Body of pancreas (tissue), 4 donors: Measurements from ENCODE around the gene PIK3C2B. TPM values are rescaled to one million over a fixed set of nuclear protein-coding genes. Genes with fewer than 3 reads are reported as not detected.
"Not testable (repeated sequence)": the region's sequence is repeated elsewhere in the genome, so short reads cannot be mapped to it uniquely, and the experiment has no call there.

Source experiments
- ATAC-seq: fragments of 150-250 bp; one replicate; pipeline ENCODE4 v1.9.1; 2016
- DNase-seq, 4 donors: peaks; one replicate each; pipeline ENCODE4 v3.0.0-alpha.2; 2019
- H3K27ac ChIP-seq, 4 donors: fragments of 200-600 bp; sonication (generic); 1 replicate in 3 of 4; 2 replicates in 1 of 4; pipeline versions ENCODE4 v1.5.1 to v1.6.1; 2016 to 2019; ENCODE audit warnings: mild to moderate bottlenecking in 1 of 4, mixed read lengths in 1 of 4, moderate library complexity in 1 of 4
- H3K27me3 ChIP-seq, 2 donors: fragments of 200-600 bp; sonication (generic); one replicate each; pipeline ENCODE4 v1.6.0; 2016; ENCODE audit warnings: mild to moderate bottlenecking in 1 of 2
- H3K36me3 ChIP-seq, 2 donors: fragments of 200-600 bp; sonication (generic); replicated peaks in 1 of 2; 2 replicates each; pipeline ENCODE4 v1.5.1; 2016; ENCODE audit warnings: low read depth in 2 of 2; ENCODE audit not compliant: insufficient read depth in 1 of 2
- H3K4me1 ChIP-seq: fragments of 200-600 bp; sonication (generic); one replicate; pipeline ENCODE4 v1.6.0; 2016
- H3K4me3 ChIP-seq, 2 donors: fragments of 200-600 bp; sonication (generic); 1 replicate in 1 of 2; 2 replicates in 1 of 2; pipeline ENCODE4 v1.5.1; 2016 to 2019
- H3K9me3 ChIP-seq, 3 donors: fragments of 200-600 bp; sonication (generic); 1 replicate in 2 of 3; 2 replicates in 1 of 3; pipeline ENCODE4 v1.5.1; 2016
- POLR2A ChIP-seq, 3 donors: fragments of 450-650 bp; IDR thresholded peaks; one replicate each; pipeline ENCODE4 v1.6.1; 2016; ENCODE audit warnings: antibody characterized with exemption in 3 of 3, mild to moderate bottlenecking in 2 of 3
- WGBS, 2 donors: methylation state at CpG; one replicate each; pipeline ENCODE4 v1.1.5; 2017; 5-methylcytosine and 5-hydroxymethylcytosine counted together
- intact Hi-C: fragments of 100-400 bp; cut with DNase I; formaldehyde crosslinking; loops from one replicate; pipeline ENCODE4 v1.15.1; 2023
- total RNA-seq, 2 donors: library from RNA; depleted of rRNA; stranded (reverse); fragments of >200 nt; gene quantifications; one replicate each; pipeline ENCODE4 v1.1.0, GENCODE V29; 2016
- TF ChIP-seq, protein P1 (sequence below), 7 experiments: fragments of 450-650 bp in 4 of 7; fragments of 200-600 bp in 3 of 7; sonication (generic) in 3 of 7; IDR thresholded peaks; one replicate each; pipeline ENCODE4 v1.5.1; 2016 to 2019; ENCODE audit warnings: antibody characterized with exemption in 7 of 7

The PIK3C2B gene
- total RNA-seq, 2 donors from 2014 or later = 11.4 to 18.1 TPM

DNA sequence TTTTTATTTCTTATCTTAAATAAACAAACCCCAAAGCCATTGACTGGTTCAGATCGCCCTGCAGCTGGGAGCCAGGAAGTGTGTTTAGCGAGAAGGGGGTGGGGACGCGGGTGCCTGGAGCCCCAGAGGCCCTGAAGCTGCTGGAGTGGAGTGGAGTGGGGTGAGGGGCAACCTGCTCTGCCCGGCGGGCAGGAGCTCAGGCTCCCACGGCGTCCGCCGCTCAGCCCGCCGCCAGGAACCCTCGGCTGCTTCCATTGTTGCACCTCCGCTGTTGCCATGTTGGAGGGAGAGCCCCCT lies 673 bp downstream of the PIK3C2B start:
- 0% methylated on average over 1 to 12 of the region's 14 CpGs for WGBS, 2 donors
- H3K27ac ChIP-seq = peak overlapping the region; percentile 82 to 96 (median 94)
- H3K4me3 ChIP-seq = peak overlapping the region; percentile 57 to 74
- peaks cover 36% of the 10 kb centered on the region for H3K4me1 ChIP-seq
- H3K9me3 ChIP-seq = no peaks in the 10 kb centered on the region
- TF ChIP-seq POLR2A (IDR thresholded peaks at IDR 0.05) = peak in 2 of 3 donors; percentile 57 to 58
- TF ChIP-seq, protein P1, sequence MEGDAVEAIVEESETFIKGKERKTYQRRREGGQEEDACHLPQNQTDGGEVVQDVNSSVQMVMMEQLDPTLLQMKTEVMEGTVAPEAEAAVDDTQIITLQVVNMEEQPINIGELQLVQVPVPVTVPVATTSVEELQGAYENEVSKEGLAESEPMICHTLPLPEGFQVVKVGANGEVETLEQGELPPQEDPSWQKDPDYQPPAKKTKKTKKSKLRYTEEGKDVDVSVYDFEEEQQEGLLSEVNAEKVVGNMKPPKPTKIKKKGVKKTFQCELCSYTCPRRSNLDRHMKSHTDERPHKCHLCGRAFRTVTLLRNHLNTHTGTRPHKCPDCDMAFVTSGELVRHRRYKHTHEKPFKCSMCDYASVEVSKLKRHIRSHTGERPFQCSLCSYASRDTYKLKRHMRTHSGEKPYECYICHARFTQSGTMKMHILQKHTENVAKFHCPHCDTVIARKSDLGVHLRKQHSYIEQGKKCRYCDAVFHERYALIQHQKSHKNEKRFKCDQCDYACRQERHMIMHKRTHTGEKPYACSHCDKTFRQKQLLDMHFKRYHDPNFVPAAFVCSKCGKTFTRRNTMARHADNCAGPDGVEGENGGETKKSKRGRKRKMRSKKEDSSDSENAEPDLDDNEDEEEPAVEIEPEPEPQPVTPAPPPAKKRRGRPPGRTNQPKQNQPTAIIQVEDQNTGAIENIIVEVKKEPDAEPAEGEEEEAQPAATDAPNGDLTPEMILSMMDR (IDR thresholded peaks at IDR 0.05) = no peak
- H3K27me3 ChIP-seq = no peaks in the 10 kb centered on the region
- DNase-seq = peak; percentile 82 to 92 (median 92)
- H3K36me3 ChIP-seq = no peaks in the 10 kb centered on the region
- intact Hi-C loops = no loop called here
- peak; percentile 83 for ATAC-seq

GRCh38 chr1:204493145-204493983 lies 1.2 kb downstream of the PIK3C2B start:
- intact Hi-C loops = no loop called here

GRCh38 chr1:204491655-204492054 lies 3.0 kb downstream of the PIK3C2B start:
- Histone ChIP-seq H3K4me3 (no peak overlapping the region), H3K27ac (peak overlapping the region in 1 of 4 donors; percentile 10), H3K9me3 (no peaks in the 10 kb centered on the region), H3K36me3 (no peaks in the 10 kb centered on the region), H3K4me1 (peaks cover 36% of the 10 kb centered on the region), H3K27me3 (no peaks in the 10 kb centered on the region)
- no peak for ATAC-seq
- intact Hi-C loops = no loop called here
- DNase-seq = no peak
- TF ChIP-seq, protein P1 (IDR thresholded peaks at IDR 0.05) = no peak
- TF ChIP-seq POLR2A (IDR thresholded peaks at IDR 0.05) = no peak

More at GRCh38 chr1:204493145-204493983, 1.2 kb downstream of the PIK3C2B start:
- no peaks in the 10 kb centered on the region for H3K27me3 ChIP-seq
- no peak for TF ChIP-seq POLR2A (IDR thresholded peaks at IDR 0.05)
- TF ChIP-seq, protein P1 (IDR thresholded peaks at IDR 0.05) = no peak
- H3K9me3 ChIP-seq = no peaks in the 10 kb centered on the region
- peak; percentile 68 to 85 (median 80) for DNase-seq
- peak overlapping the region in 1 of 2 donors; percentile 74 for H3K4me3 ChIP-seq
- 6 to 14% methylated on average over 13 to 15 of the region's 15 CpGs for WGBS, 2 donors
- H3K27ac ChIP-seq = peak overlapping the region; percentile 82 to 96 (median 94)
- peaks cover 36% of the 10 kb centered on the region for H3K4me1 ChIP-seq
- H3K36me3 ChIP-seq = no peaks in the 10 kb centered on the region
- peak; percentile 40 for ATAC-seq

GRCh38 chr1:204487256-204487615 lies 7.4 kb downstream of the PIK3C2B start:
- no peak overlapping the region for H3K27ac ChIP-seq
- no peaks in the 10 kb centered on the region for H3K9me3 ChIP-seq
- DNase-seq = no peak
- H3K4me1 ChIP-seq = peaks cover 12% of the 10 kb centered on the region
- TF ChIP-seq, protein P1 (IDR thresholded peaks at IDR 0.05) = no peak
- TF ChIP-seq POLR2A (IDR thresholded peaks at IDR 0.05) = no peak
- no peak for ATAC-seq
- 85 to 86% methylated on average over 5 of the region's 5 CpGs for WGBS, 2 donors
- intact Hi-C loops = no loop called here
- no peak overlapping the region for H3K4me3 ChIP-seq
- no peaks in the 10 kb centered on the region for H3K36me3 ChIP-seq
- no peaks in the 10 kb centered on the region for H3K27me3 ChIP-seq

DNA sequence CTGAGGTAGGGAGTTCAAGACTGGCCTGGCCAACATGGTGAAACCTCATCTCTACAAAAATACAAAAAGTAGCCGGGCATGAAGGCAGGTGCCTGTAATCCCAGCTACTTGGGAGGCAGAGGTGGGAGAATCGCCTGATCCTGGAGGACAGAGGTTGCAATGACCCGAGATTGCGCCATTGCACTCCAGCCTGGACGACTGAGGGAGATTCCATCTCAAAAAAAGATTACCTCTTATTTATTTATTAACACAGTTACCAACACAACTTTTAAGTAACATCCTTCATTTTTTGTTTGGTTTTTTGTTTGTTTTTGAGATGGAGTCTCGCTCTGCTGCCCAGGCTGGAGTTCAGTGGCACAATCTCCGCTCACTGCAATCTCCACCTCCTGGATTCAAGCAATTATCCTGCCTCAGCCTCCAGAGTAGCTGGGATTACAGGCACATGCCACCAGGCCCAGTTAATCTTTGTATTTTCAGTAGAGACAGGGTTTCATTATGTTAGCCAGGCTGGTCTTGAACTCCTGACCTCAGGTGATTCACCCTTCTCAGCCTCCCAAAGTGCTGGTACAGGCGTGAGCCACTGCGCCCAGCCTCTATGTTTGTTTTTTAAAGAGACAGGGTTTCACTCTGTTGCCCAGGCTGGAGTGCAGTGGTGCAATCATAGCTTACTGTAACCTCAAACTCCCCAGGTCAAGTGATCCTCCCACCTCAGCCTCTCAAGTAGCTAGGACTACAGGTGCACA lies 7.9 kb downstream of the PIK3C2B start:
- intact Hi-C loops, DNase-seq, H3K27me3 ChIP-seq, H3K4me3 ChIP-seq, H3K36me3 ChIP-seq, H3K27ac ChIP-seq, H3K9me3 ChIP-seq, ATAC-seq: not testable (repeated sequence)
- H3K4me1 ChIP-seq = peaks cover 12% of the 10 kb centered on the region
- WGBS, 2 donors = 81 to 84% methylated on average over 9 of the region's 9 CpGs
